ENCODE data around the gene CALN1.
"Not testable (repeated sequence)": the region's sequence is repeated elsewhere in the genome, so short reads cannot be mapped to it uniquely, and the experiment has no call there.

CALN1 gene

DNA sequence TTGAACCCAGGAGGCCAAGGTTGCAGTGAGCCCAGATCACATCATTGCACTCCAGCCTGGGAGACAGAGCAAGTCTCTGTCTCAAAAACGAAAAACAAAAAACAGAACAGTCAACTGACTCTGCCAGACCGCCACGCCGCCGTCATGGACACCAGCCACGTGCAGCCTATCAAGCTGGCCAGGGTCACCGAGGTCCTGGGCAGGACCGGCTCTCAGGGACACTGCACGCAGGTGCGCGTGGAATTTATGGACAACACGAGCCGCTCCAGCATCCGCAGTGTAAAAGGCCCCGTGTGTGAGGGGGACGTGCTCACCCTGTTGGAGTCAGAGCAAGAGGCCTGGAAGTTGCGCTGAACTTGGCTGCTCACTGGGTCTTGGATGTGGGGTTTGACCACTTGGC lies 470.0 kb downstream of the CALN1 start:
- no peak for TF ChIP-seq ZNF274 (IDR thresholded peaks at IDR 0.05; ENCODE audit: low read depth, low read length)
- H3K4me3 ChIP-seq (ENCODE audit: low read length): no peak overlapping the region

DNA sequence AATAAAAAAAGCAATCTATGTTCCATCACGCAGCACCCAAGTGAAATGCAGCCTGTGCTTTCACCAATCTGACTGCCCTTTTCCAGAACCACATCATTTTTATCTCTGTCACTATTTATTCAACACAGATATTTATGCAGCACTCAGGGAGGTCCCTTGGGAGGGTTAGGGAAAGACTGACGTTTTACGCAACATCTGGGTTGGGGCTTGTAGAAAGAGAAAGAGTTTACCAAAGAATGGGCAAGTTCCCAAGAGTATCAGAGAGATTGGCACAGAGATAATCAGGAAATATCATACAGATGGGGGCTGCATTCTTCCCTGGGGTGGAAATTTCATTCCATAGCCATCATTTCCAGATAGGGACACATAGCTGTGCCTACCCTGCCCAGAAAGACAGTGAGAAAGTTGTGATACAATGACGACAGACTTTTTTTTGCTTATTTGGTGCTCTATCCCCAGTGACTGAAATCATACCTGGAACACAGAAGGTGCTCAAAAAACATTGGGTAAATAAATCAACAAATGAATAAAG lies 474.2 kb downstream of the CALN1 start:
- TF ChIP-seq ZNF274 (IDR thresholded peaks at IDR 0.05; ENCODE audit: low read depth, low read length): no peak
- H3K4me3 ChIP-seq (ENCODE audit: low read length): no peak overlapping the region

DNA sequence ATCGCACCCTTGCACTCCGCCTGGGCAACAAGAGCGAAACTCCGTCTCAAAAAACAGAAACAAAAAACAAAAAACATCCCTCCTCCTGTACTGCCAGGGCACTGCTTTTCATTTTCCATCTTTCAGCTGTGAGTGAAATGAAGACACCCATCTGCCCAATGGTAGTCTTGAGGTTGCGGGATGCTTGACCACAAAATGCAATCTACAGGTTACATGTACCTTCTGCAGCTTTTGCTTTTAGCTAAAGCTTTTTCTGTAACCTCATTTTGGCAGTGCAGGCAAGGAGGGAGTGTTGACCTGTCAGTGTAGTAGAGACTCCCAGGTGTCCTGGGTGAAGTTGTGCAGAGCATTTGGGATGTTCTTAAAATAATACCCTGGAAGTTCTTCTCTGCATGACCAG lies 476.5 kb downstream of the CALN1 start:
- H3K4me3 ChIP-seq (ENCODE audit: low read length): no peak overlapping the region
- TF ChIP-seq ZNF274 (IDR thresholded peaks at IDR 0.05; ENCODE audit: low read depth, low read length): no peak

DNA sequence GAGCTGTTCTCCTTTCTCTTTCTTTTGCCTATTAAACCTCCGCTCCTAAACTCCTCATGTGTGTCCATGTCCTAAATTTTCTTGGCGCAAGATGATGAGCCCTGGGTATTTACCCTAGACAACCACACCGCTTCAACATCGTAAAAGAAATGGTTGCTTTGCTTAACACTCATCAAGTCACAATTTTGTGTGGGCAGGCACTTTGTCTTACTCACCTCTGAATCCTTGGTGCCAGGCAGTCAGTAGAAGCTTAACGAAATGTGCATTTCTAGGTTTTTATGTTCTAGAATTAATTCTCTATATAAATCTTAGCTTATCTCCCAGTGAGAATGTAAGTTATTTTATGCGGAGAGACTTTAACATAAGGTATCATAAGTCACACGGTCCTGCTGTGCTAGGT lies 478.7 kb downstream of the CALN1 start:
- no peak overlapping the region for H3K4me3 ChIP-seq (ENCODE audit: low read length)
- TF ChIP-seq ZNF274 (IDR thresholded peaks at IDR 0.05; ENCODE audit: low read depth, low read length): no peak

DNA sequence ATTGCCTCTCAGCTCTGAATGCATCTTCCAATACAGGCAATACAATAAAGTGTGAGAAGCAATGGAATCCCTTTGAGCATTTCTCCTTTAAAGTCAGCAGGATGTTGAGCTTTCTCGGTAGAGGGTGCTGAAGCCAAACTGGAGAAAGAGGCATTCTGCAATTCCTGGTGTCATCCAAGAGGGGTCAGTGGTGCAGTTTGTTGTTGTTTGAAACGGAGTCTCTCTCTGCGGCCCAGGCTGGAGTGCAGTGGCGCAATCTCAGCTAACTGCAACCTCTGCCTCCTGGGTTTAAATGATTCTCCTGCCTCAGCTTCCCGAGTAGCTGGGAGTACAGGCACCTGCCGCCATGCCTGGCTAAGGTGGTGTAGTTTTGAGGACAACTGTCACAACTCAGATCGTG lies 486.5 kb downstream of the CALN1 start:
- TF ChIP-seq ZNF274 (IDR thresholded peaks at IDR 0.05; ENCODE audit: low read depth, low read length): no peak
- no peak overlapping the region for H3K4me3 ChIP-seq (ENCODE audit: low read length)

DNA sequence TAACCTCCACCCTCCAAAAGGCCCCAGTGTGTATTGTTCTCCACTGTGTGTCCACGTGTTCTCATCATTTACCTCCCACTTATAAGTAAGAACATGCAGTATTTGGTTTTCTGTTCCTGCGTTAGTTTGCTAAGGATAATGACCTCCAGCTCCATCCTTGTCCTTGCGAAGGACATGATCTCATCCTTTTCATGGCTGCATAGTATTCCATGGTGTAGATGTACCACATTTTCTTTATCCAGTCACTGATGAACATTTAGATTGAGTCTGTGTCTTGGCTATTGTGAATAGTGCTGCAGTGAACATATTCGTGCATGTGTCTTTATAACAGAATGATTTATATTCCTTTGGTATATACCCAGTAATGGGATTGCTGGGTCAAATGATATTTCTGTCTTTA lies 497.9 kb downstream of the CALN1 start:
- H3K4me3 ChIP-seq (ENCODE audit: low read length): not testable (repeated sequence)

DNA sequence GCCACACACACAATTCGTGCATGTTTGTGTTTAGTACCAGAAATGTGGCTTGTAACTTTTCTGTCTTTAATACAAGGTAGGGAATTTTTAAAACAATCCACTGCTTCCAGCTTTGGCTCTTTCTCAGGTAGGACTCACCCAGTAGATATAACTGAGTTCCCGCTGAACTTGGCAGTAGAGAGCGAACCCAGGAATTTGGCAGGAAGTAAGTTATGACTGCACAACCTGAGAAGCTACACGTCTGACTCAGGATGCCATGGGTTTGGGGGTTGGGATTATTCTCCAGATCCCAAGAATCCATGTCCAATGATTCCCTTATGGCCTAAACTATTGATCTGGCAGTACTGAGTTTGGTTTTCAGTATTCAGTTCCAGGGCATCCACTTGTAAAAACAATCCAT lies 499.7 kb downstream of the CALN1 start:
- no peak for TF ChIP-seq ZNF274 (IDR thresholded peaks at IDR 0.05; ENCODE audit: low read depth, low read length)

DNA sequence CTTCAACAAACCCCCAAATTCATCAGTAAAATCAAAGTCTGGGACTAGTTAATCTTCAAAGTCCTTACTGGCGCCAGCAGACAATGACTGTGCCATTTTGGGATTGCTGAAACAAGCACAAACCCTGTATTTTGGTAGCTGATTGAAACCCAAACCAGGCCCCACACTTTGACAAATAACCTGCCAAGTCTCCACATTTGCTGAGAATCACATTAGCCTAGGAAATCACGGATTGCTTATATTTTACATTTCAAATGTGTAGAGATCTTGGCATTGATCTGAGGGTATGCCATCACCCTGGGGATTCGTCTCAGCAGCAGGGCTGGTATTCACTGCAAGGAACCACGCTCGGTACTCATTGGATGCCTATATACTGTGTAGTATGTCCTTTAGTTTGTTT lies 501.1 kb downstream of the CALN1 start:
- no peak for TF ChIP-seq ZNF274 (IDR thresholded peaks at IDR 0.05; ENCODE audit: low read depth, low read length)
- no peak overlapping the region for H3K4me3 ChIP-seq (ENCODE audit: low read length)

More for the DNA sequence above, 499.7 kb downstream of the CALN1 start:
- no peak overlapping the region for H3K4me3 ChIP-seq (ENCODE audit: low read length)

DNA sequence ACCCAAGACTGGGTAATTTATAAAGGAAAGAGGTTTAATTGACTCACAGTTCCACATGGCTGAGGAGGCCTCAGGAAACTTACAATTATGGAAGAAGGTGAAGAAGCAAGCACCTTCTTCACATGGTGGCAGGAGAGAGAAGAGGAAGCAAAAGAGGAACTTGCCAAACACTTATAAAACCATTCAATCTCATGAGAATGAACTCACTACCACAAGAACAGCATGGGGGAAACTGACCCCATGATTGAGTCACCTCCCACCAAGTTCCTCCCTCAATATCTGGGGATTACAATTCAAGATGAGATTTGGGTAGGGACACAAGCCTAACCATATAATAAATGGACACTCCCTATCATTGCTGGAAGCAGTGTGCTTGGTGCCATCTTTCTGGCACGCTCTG lies 506.3 kb downstream of the CALN1 start:
- H3K4me3 ChIP-seq (ENCODE audit: low read length): no peak overlapping the region
- TF ChIP-seq ZNF274 (IDR thresholded peaks at IDR 0.05; ENCODE audit: low read depth, low read length): no peak

DNA sequence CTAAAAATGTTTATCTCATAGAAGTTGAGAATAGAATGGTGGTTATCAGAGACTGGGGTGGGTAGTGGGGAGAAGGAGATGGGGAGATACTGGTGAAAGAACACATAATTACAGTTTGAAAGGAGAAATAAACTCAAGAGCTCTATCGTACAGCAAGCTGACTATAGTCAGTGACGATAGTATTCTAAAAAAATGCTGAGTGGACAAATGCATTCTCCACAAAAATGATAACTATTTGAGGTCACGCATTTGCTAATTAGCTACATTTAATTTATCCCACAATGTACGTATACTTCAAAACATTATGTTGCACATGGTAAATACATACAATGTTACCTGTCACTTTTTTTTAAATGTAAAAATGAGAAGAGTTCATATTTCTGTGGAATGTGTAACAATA lies 507.7 kb downstream of the CALN1 start:
- no peak overlapping the region for H3K4me3 ChIP-seq (ENCODE audit: low read length)
- no peak for TF ChIP-seq ZNF274 (IDR thresholded peaks at IDR 0.05; ENCODE audit: low read depth, low read length)

DNA sequence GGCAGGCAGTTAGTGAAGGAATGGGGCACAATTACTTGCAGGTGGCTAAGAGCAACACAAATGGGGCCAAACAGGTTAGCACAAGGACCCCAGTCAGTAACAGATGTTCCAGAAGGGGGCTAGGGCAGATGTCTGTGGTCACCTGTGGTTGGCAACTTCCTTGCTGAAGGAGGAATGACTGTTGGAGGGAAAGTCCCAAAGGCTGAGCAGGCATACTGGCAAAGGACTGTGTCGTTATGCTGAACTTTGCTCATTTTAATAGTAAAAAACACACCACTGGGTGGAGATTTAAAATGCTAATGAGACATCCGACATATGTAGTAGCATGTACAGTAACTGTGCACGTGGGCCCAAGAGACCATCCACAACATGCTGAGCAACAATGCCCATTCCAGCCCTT lies 511.6 kb downstream of the CALN1 start:
- H3K4me3 ChIP-seq (ENCODE audit: low read length): no peak overlapping the region
- no peak for TF ChIP-seq ZNF274 (IDR thresholded peaks at IDR 0.05; ENCODE audit: low read depth, low read length)

DNA sequence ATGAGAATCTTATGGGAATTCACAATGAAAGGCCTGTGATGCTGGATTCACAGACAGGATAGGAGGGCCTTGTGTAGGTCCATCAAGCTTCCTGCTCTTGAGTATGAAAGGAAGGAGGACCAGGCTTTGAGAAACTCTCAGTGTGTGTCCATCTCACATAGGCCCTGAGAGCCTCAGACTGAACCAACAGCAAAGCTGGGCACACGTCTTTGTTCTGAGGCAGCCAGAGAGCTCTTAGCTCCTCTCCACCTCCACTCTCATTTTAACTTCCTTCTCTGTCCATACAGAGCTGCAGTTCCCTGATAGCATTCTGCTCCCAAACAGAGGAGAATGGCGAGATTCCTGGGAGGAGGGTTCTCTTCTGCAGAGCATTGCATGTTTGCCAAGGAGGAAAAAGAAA lies 515.6 kb downstream of the CALN1 start:
- no peak for TF ChIP-seq ZNF274 (IDR thresholded peaks at IDR 0.05; ENCODE audit: low read depth, low read length)

DNA sequence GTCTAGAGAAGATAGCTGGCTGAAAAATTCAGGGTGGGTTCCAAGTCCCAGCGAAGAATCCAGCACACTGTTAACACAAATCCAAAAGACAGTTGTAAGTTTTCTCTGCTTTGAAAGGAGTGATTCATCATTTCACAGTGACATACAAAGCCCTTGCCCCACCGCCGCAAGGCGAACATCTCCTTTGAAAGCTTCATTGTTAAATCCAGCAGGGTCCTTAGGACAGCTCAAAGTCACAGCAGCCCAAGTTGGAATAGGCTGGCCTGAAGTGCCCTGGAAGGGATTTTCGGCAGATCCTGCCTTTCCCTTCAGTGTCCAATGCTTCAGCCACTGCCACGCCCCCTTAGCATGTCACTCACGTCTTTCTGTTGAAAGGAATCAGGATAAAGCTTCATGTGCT lies 526.1 kb downstream of the CALN1 start:
- H3K4me3 ChIP-seq (ENCODE audit: low read length): no peak overlapping the region
- TF ChIP-seq ZNF274 (IDR thresholded peaks at IDR 0.05; ENCODE audit: low read depth, low read length): no peak

More for the DNA sequence above, 515.6 kb downstream of the CALN1 start:
- H3K4me3 ChIP-seq (ENCODE audit: low read length): no peak overlapping the region

DNA sequence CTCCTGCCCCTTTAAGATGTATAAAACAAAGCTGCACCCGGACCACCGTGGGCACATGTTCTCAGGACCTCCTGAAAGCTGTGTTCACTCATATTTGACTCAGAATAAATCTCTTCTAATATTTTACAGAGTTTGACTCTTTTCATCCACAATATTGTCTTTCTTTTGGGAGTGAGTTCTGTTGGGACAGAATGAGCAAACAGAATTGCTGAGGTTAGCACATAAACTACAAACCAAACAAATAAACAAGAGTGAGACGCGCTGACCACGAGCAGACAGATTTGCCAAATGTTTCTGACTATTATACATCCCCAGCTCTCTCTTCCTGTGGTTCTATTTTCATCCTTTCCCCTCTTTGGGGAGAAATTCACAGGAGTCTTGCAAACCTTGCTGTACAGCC lies 526.7 kb downstream of the CALN1 start:
- TF ChIP-seq ZNF274 (IDR thresholded peaks at IDR 0.05; ENCODE audit: low read depth, low read length): no peak
- H3K4me3 ChIP-seq (ENCODE audit: low read length): no peak overlapping the region

DNA sequence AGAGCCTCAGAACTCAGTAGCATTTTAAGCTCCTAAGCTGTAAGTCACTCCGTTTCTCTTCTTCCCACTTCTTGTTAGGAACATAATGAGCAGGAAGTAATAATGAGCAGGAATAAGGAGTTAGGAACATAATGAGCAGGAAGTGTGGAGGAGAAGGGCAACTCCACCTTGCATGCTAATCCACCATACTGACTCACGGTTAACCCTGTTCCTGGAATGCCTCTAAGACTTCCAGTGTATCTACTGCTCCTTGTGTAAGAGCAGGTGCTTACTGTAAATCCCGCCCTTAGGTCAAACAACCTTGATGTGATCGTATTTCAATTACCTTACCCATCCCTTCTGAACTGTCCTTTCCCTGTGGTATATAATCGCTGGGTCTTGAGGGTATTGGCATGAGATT lies 528.7 kb downstream of the CALN1 start:
- no peak overlapping the region for H3K4me3 ChIP-seq (ENCODE audit: low read length)
- TF ChIP-seq ZNF274 (IDR thresholded peaks at IDR 0.05; ENCODE audit: low read depth, low read length): no peak

DNA sequence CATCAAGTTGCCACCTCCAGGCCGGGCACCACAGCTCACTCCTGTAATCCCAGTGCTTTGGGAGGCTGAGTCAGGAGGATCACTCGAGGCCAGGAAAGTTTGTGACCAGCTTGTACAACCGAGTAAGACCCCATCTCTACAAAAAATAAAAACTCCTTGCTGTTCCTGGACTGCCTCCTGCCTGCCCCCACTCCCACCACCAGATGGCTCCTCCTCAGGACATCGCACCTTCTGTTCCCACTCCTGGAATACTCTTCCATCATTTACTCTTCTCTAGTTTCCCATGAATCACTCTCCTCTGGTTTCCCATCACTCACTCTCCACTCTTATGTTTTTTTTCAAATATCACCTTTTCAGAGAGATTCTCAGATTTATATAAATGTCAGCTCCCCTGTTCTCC lies 540.7 kb downstream of the CALN1 start:
- no peak for TF ChIP-seq ZNF274 (IDR thresholded peaks at IDR 0.05; ENCODE audit: low read depth, low read length)

More for the DNA sequence above, 540.7 kb downstream of the CALN1 start:
- H3K4me3 ChIP-seq (ENCODE audit: low read length): no peak overlapping the region
